Hepatocyte (in vitro differentiated cells): Measurements from ENCODE around the gene FBH1. TPM values are rescaled to one million over a fixed set of nuclear protein-coding genes. Genes with fewer than 3 reads are reported as not detected.

Experiments
- DNase-seq: peaks from one replicate; pipeline ENCODE4 v3.0.0-alpha.2; 2016; ENCODE audit warnings: low spot score
- H2AFZ ChIP-seq: fragments of 200-600 bp; sonication (generic); 2 replicates; pipeline ENCODE4 v1.6.0; 2016; ENCODE audit warnings: antibody characterized with exemption, mild to moderate bottlenecking
- H3K27ac ChIP-seq: fragments of 200-600 bp; sonication (generic); 2 replicates; pipeline ENCODE4 v1.5.1; 2016; ENCODE audit warnings: mild to moderate bottlenecking
- H3K27me3 ChIP-seq: fragments of 200-600 bp; sonication (generic); 2 replicates; pipeline ENCODE4 v1.6.1; 2016
- H3K36me3 ChIP-seq: fragments of 200-600 bp; sonication (generic); replicated peaks from 2 replicates; pipeline ENCODE4 v1.5.1; 2016; ENCODE audit warnings: low read depth; ENCODE audit not compliant: insufficient read depth
- H3K4me1 ChIP-seq: fragments of 200-600 bp; sonication (generic); 2 replicates; pipeline ENCODE4 v1.5.1; 2016; ENCODE audit warnings: mild to moderate bottlenecking, moderate library complexity; ENCODE audit not compliant: insufficient read depth
- H3K4me2 ChIP-seq: fragments of 200-600 bp; sonication (generic); 2 replicates; pipeline ENCODE4 v1.6.0; 2016
- H3K4me3 ChIP-seq: fragments of 200-600 bp; sonication (generic); 2 replicates; pipeline ENCODE4 v1.5.1; 2016; ENCODE audit warnings: mild to moderate bottlenecking
- H3K79me2 ChIP-seq: fragments of 200-600 bp; sonication (generic); 2 replicates; pipeline ENCODE4 v1.6.0; 2017; ENCODE audit warnings: mild to moderate bottlenecking
- H3K9me2 ChIP-seq: fragments of 200-600 bp; sonication (generic); replicated peaks from 2 replicates; pipeline ENCODE4 v1.6.0; 2017; ENCODE audit warnings: mild to moderate bottlenecking; ENCODE audit not compliant: insufficient read depth
- H3K9me3 ChIP-seq: fragments of 200-600 bp; sonication (generic); 2 replicates; pipeline ENCODE4 v1.5.1; 2016; ENCODE audit warnings: low read depth, mild to moderate bottlenecking
- H4K20me1 ChIP-seq: fragments of 200-600 bp; sonication (generic); 2 replicates; pipeline ENCODE4 v1.6.0; 2016; ENCODE audit warnings: mild to moderate bottlenecking; ENCODE audit not compliant: insufficient read depth, poor library complexity, severe bottlenecking
- CTCF ChIP-seq: fragments of 200-600 bp; sonication (generic); IDR thresholded peaks from 2 replicates; pipeline ENCODE4 v1.5.1; 2016; ENCODE audit warnings: antibody characterized with exemption, mild to moderate bottlenecking; ENCODE audit not compliant: poor library complexity
- EZH2 ChIP-seq: fragments of 200-600 bp; sonication (generic); IDR thresholded peaks from 2 replicates; pipeline ENCODE4 v1.6.1; 2016; ENCODE audit warnings: antibody characterized with exemption, mild to moderate bottlenecking, borderline replicate concordance
- EZH2phosphoT487 ChIP-seq: fragments of 200-600 bp; sonication (generic); IDR thresholded peaks from one replicate; pipeline ENCODE4 v1.6.1; 2018; ENCODE audit warnings: antibody characterized with exemption, mild to moderate bottlenecking, low read depth, moderate library complexity; ENCODE audit not compliant: unreplicated experiment, severe bottlenecking
- WGBS: methylation state at CpG from one replicate; pipeline ENCODE4 v1.1.6; 2016; ENCODE audit warnings: low lambda C conversion rate; ENCODE audit errors: missing lambda C conversion rate; 5-methylcytosine and 5-hydroxymethylcytosine counted together
- polyA plus RNA-seq: library from polyadenylated mRNA; unstranded; fragments of >200 nt; fragmentation: Nextera tagmentation; extraction: Ambion mirVana; gene quantifications from 2 replicates; pipeline ENCODE4 v1.2.1, GENCODE V29; 2016
- total RNA-seq: library from RNA; depleted of rRNA; stranded (reverse); fragments of >200 nt; gene quantifications from 2 replicates; pipeline ENCODE4 v1.2.3, GENCODE V29; 2014

Gene FBH1
- total and polyA plus RNA-seq, 2 experiments from 2014 or later: 66.4 to 80.3 TPM

GRCh38 chr10:5940807-5941218, 50.8 kb downstream of the FBH1 start:
- H2AFZ ChIP-seq: no peak overlapping the region
- WGBS: 81% methylated on average over 6 of the region's 6 CpGs
- no peaks in the 10 kb centered on the region for H3K9me2 ChIP-seq
- no peak overlapping the region for H3K4me3 ChIP-seq
- peaks cover 12% of the 10 kb centered on the region for H3K4me1 ChIP-seq
- DNase-seq: no peak
- no peaks in the 10 kb centered on the region for H3K27me3 ChIP-seq
- H4K20me1 ChIP-seq: no peaks in the 10 kb centered on the region
- H3K9me3 ChIP-seq: no peaks in the 10 kb centered on the region
- TF ChIP-seq EZH2: no peak
- TF ChIP-seq CTCF: no peak
- TF ChIP-seq EZH2phosphoT487: no peak
- H3K79me2 ChIP-seq: no peaks in the 10 kb centered on the region
- no peaks in the 10 kb centered on the region for H3K36me3 ChIP-seq
- H3K4me2 ChIP-seq: no peak overlapping the region
- H3K27ac ChIP-seq: no peak overlapping the region

GRCh38 chr10:5941579-5941978, 51.5 kb downstream of the FBH1 start:
- Histone ChIP-seq H3K27me3 (no peaks in the 10 kb centered on the region), H3K4me1 (peaks cover 12% of the 10 kb centered on the region), H3K9me2 (no peaks in the 10 kb centered on the region), H3K36me3 (no peaks in the 10 kb centered on the region), H2AFZ (no peak overlapping the region), H3K4me3 (no peak overlapping the region), H3K79me2 (no peaks in the 10 kb centered on the region), H3K4me2 (no peak overlapping the region), H4K20me1 (no peaks in the 10 kb centered on the region), H3K27ac (no peak overlapping the region), H3K9me3 (no peaks in the 10 kb centered on the region)
- DNase-seq: no peak
- 80% methylated on average over 7 of the region's 7 CpGs for WGBS
- no peak for TF ChIP-seq EZH2
- no peak for TF ChIP-seq CTCF
- no peak for TF ChIP-seq EZH2phosphoT487

GRCh38 chr10:5942001-5942400, 52.0 kb downstream of the FBH1 start:
- Histone ChIP-seq H4K20me1 (no peaks in the 10 kb centered on the region), H3K27me3 (no peaks in the 10 kb centered on the region), H2AFZ (no peak overlapping the region), H3K36me3 (no peaks in the 10 kb centered on the region), H3K4me1 (peaks cover 12% of the 10 kb centered on the region), H3K27ac (no peak overlapping the region), H3K4me3 (no peak overlapping the region), H3K9me2 (no peaks in the 10 kb centered on the region), H3K9me3 (no peaks in the 10 kb centered on the region), H3K4me2 (no peak overlapping the region), H3K79me2 (no peaks in the 10 kb centered on the region)
- TF ChIP-seq EZH2 (no peak), CTCF (no peak), EZH2phosphoT487 (no peak)
- no peak for DNase-seq
- 87% methylated on average over 13 of the region's 13 CpGs for WGBS

- no peaks in the 10 kb centered on the region for H4K20me1 ChIP-seq
- no peaks in the 10 kb centered on the region for H3K79me2 ChIP-seq
- H3K9me3 ChIP-seq: no peaks in the 10 kb centered on the region
- no peak overlapping the region for H2AFZ ChIP-seq
- no peak for DNase-seq
- H3K27ac ChIP-seq: no peak overlapping the region
- 94% methylated on average over 16 of the region's 16 CpGs for WGBS
- no peak overlapping the region for H3K4me3 ChIP-seq
- H3K4me1 ChIP-seq: peaks cover 12% of the 10 kb centered on the region
- no peak overlapping the region for H3K4me2 ChIP-seq
- no peaks in the 10 kb centered on the region for H3K36me3 ChIP-seq
- no peaks in the 10 kb centered on the region for H3K9me2 ChIP-seq
- no peaks in the 10 kb centered on the region for H3K27me3 ChIP-seq
- TF ChIP-seq CTCF: no peak
- no peak for TF ChIP-seq EZH2phosphoT487
- no peak for TF ChIP-seq EZH2
Observed at GRCh38 chr10:5942474-5942873, 52.4 kb downstream of the FBH1 start.
